Measurements from ENCODE around the gene SEC22C.

The SEC22C gene

DNA sequence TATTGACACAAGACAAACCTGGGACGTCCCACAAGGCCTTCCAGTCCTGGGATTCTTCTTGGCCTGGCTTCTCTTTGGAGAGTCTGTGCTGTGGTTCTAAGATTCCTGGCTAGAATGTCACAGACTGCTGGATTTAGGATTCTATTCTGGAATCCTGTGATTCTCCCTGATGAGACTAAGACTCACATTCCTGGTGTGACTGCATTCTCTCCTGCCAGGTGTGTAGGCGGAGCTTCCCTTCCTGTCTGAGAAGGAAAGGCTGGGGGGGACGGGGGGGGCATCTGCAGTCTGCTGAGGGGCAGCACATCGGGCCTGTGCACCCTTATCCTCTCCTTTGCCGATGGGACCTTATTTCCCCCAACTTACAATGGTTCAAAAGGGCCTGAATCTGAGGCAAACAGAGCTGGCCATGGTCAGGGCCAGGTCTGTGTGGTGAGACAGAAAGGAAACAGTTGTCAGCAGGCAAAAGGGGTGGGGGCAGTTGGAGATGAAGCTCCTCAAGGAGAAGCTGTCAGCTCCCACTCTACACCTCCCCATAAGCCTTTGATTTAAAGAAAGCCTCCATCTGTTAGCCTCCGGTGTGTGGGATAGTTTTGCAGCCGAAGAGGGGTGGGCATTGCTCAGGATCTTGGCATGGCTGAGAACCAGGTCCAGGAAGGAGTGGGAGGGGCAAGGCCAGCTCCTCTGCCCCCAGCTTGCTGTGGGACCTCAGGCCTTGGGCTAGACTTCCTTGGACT, 48.4 kb downstream of the SEC22C start:
- DNase-seq = no peak

DNA sequence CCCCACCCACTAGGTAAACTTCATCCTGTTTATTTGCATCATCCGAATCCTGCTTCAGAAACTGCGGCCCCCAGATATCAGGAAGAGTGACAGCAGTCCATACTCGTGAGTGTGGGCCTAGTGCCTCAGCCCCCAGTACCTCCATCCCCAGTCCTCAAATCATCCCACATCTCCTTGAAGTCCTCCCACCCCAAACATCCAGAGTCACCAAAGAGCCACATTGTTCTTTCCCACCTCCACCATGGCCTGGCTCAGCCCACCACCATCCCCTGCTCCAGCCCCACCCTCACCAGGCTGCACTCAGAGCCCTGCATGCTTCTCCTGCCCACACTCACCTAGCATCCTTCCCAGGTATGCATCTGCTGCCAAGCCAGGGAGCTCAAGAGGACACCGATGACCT, 49.5 kb downstream of the SEC22C start:
- no peak for DNase-seq

DNA sequence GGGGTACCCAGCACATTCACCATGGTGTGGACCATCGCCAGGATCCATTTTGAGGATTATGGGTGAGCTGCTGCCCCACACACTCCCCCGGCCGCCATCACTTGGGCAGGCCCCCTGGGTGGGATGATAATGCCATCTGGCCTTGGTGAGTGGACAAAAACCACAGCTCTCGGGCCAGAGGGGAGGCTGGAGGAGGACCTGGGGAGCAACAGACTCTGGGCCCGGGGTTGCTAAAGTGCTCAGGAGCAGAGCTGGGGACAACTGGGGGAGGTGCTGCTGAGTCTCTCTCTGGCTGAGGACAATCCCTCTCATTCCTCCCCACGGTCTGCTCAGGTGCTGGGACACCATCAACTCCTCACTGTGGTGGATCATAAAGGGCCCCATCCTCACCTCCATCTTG, 50.3 kb downstream of the SEC22C start:
- no peak for DNase-seq

GRCh38 chr3:42530073-42530472, 51.7 kb downstream of the SEC22C start:
- DNase-seq = no peak

DNA sequence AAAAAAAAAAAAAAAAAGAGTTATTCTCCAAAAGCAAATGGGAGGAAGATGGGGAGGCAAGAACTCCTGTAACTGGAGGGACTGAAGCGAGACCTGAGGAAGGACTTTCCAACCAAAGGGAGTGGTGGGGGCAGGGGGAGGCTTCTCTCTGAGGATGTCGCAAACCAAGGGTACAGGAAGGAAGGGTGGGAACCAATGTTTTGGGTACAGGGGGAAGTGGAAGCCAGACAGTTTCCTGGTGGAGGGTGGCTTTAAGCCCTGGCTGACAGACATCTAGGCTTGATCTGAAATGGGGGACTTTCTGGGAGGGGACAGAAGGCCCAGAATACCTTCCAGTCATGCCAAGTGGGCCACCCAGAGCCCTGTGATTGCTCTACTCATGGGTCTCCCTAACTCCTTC, 52.3 kb downstream of the SEC22C start:
- no peak for DNase-seq

- DNase-seq = no peak
Observed at GRCh38 chr3:42527368-42527917, 54.3 kb downstream of the SEC22C start.

- DNase-seq = no peak
Observed at GRCh38 chr3:42526616-42527367, 55.0 kb downstream of the SEC22C start.

- DNase-seq = no peak
Observed at GRCh38 chr3:42525736-42526345, 55.9 kb downstream of the SEC22C start.

DNA sequence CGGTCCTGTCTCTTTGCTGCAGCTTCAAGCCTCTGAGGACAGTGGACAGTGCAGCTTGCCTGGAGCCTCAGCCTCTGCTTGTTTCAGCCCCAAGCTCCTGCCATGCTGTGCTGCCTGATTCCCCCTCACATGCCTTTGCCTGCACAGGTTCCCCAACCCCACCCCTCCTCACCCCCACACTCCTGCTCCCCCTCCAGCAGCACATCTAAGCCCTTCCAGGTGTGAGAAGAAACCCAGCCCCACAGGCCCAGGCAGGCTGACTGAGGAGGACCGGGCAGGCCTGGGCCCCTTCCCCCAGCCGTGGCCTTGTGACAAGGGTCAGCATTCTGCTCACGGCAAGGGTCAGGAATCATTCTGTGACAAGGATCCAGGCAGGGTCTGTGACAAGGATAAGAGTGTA, 56.6 kb downstream of the SEC22C start:
- no peak for DNase-seq

DNA sequence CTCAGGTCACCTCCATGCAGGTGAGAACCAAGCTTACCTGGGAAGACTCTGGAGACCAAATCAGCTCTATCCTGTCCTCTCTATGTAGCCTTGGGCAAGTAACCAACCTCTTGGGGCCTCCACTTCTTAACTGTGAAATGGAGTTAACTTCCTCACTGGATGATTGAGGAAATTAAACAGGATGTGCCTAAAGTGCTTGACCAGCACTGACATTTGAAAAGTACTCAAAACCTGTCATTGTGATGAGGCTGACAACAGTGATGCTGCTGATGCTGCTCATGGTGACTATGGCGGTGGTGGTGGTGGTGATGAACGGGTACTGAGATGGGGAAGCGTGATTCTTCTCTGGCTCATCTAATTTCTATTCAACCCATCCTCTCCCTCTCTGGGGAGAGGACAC, 57.0 kb downstream of the SEC22C start:
- no peak for DNase-seq

DNA sequence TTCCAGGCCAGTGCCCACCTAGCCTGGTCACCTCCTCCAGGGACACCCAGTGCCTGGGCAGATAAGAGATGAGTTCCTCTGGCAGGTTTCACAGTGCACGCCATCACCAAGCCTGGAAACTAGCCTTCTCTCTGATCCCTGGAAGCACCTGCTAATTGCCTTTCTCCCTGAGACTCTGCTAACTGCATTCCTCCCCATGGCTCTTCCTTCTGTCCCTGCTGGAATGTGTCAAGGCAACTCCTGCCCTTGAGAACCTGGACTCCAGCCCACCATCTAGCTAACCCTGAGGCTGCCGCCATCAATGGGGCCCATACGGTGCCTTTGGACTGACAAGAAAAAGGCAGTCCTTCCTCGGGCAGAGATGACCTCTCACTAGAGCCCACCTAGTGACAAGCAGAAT, 60.9 kb downstream of the SEC22C start:
- DNase-seq = no peak

- DNase-seq = no peak
Observed at GRCh38 chr3:42520336-42520735, 61.4 kb downstream of the SEC22C start.

DNA sequence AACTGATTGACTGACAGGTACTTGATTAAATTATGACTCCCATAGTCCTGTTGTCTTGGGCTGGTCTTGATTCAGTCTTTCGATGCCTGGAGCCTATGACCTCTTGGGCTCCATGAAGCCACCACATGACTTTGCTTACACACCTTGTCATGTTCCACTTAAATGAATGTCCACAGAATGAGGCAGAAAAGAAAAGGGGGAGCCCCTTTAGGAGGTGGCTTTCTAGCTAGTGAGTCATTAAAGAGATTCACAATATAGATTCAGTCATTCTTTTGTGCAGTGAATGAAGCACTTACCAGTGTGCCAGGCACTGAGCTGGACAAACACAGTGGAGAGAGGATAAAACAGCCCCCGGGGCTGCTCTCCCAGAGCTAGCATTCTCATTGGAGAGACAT, 62.2 kb downstream of the SEC22C start:
- DNase-seq = no peak

DNA sequence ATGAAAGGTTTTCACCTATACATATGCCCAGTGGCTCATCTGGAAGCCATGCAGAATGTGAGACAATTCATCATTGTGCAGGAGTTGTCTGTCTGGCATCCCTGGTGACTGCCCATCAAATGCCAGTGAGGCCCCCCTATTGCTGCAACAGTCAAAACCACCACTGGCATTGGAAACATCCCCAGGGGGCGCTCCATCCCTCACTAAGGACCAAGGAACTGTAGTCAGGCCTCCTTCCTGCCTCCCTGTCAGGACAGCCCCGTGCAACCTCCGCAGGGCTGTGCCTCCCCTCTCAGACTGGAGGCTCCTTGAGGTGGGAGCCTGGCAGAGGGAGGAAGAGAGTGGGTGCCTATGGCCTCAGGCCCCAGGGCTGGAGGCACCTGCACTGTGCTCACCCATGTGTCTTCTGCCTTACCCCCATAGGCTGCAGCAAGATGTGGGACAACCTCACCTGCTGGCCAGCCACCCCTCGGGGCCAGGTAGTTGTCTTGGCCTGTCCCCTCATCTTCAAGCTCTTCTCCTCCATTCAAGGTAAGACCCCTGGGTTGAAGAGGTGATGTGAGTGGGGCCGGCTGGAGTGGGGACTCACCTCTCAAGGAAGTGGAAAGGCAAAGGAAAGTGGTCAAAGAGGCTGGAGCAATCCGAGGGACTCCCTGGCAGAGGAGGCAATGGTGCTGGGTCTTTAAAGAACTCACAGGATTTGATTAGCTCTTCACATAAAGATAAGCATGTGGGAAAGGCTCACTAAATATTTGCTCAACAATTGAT, 62.8 kb downstream of the SEC22C start:
- DNase-seq = no peak

DNA sequence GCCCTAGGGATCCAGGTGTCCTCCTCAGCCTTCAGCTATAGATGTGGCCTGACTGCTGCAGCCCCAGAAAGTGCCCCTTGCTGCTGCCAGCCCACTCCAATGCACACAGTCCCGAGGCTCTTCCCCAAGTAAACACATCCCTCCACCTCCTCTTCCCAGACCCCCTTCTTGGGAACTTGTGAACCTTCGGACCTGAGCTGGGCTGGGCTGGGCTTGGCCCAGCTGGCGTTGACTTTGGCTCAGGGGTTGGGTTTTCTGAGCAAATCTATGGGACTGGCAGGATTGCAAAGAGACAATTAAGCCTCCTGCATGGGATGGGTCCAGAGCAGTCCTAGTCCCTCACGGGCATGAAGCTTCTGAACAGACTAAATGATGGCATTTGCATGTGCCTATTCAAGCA, 64.7 kb downstream of the SEC22C start:
- no peak for DNase-seq

- no peak for DNase-seq
Observed at GRCh38 chr3:42516443-42516842, 65.3 kb downstream of the SEC22C start.

GRCh38 chr3:42515976-42516375, 65.8 kb downstream of the SEC22C start:
- no peak for DNase-seq

- no peak for DNase-seq
Observed at GRCh38 chr3:42515391-42515916, 66.3 kb downstream of the SEC22C start.

GRCh38 chr3:42514876-42515275, 66.9 kb downstream of the SEC22C start:
- DNase-seq = no peak

GRCh38 chr3:42513521-42513920, 68.2 kb downstream of the SEC22C start:
- no peak for DNase-seq

DNA sequence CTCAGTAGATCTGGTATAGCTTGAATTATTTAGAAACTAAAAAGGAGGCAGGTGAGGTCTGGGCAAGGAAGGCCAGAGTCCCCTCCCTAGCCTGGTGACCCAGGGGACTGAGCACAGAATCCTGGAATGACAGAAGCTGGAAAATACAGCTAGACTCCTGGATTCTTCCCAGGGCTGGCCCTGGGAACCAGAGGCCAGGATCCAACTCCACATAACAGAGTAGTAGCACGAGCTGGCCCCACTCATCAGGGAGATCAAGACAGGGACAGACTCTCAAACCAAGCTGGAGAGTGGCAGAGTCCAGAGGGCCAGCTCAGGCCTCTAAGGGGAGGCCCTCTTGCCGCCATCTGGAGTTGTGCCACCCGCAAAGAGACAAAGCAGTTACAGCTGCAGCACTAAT, 68.6 kb downstream of the SEC22C start:
- no peak for DNase-seq

- no peak for DNase-seq
Observed at GRCh38 chr3:42511736-42512135, 70.0 kb downstream of the SEC22C start.

DNA sequence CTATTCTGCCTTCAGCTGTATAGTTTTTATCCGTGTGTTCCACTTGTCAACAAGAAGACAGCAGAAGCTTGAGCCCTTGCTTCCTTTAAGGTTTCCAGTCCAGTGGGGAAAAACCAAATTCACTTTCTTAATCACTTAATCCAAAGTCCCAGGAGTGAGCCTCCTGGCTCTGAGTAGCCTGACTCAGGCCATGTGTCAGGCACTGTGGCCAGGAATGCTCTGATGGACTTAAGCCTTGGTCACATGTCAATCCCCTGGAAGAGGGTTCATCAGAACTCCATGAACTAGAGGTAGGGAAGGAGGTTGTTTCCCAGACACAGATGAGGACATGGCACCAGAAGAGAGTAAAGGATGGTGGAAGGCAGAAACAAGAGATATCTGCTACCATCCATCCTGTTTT, 70.6 kb downstream of the SEC22C start:
- no peak for DNase-seq
